NB4 (cell line): Measurements from ENCODE around the gene CTNND1.
A peak's percentile ranks its signal among the peaks of the same experiment; 100 is the strongest.
"Not testable (repeated sequence)": the region's sequence is repeated elsewhere in the genome, so short reads cannot be mapped to it uniquely, and the experiment has no call there.

Experiments
- DNase-seq: peaks from one replicate; pipeline ENCODE4 v3.0.0; 2010; ENCODE audit warnings: low read depth
- H3K4me3 ChIP-seq: one replicate; pipeline ENCODE4 v1.5.1; 2011; ENCODE audit warnings: mild to moderate bottlenecking, low read depth, low read length, moderate library complexity
- CTCF ChIP-seq: IDR thresholded peaks from one replicate; pipeline ENCODE4 v1.5.1; 2012; ENCODE audit warnings: low read depth, low read length
- MAX ChIP-seq: IDR thresholded peaks from 2 replicates; pipeline ENCODE4 v1.6.1; 2011; ENCODE audit warnings: low read depth, low read length
- MYC ChIP-seq: IDR thresholded peaks from 2 replicates; pipeline ENCODE4 v1.6.1; 2011; ENCODE audit warnings: low read depth, low read length
- POLR2A ChIP-seq: IDR thresholded peaks from 2 replicates; pipeline ENCODE4 v1.6.1; 2011; ENCODE audit warnings: mild to moderate bottlenecking; ENCODE audit not compliant: insufficient read length; ENCODE audit errors: extremely low read depth

The CTNND1 gene

GRCh38 chr11:57761301-57762234, at the start of gene CTNND1:
CTNND1 (plus strand) TSS chr11:57761802; CDS start chr11:57791479, 29,677 bp downstream.
- peak; percentile 86 for DNase-seq
- peak within 1 kb of the TSS; percentile 67 for H3K4me3 ChIP-seq
- TF ChIP-seq MAX (no peak), CTCF (no peak), POLR2A (no peak), MYC (no peak)

GRCh38 chr11:57712256-57713150, 49.1 kb upstream of the CTNND1 start, which contains the start of gene TMX2:
TMX2 (plus strand) TSS chr11:57712593; CDS start chr11:57712619, 26 bp downstream.
- DNase-seq, result peak; percentile 99
- H3K4me3 ChIP-seq, result peak within 1 kb of the TSS; percentile 96
- no peak for TF ChIP-seq CTCF
- TF ChIP-seq POLR2A, result peak; percentile 75
- peak; percentile 93 for TF ChIP-seq MYC
- TF ChIP-seq MAX, result peak; percentile 83

DNA sequence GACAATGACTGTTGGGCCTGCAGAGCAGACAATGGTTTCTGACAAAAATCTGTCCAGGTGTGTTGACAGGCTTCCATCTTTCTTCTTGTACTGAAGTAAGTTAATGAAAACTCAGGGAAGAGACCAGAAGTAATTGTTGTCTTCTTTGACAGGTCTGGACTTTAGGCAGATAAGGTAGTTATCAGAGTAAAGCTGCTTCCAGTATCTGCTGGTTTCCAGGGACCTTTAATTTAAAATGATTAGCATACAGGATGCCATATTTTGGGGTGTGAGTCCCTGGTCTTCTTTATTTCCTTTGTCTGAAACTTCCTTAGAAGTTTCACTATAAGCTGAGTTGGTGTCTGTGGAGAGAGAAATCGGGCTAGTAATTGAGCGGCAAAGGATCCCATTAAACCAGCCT, 47.8 kb upstream of the CTNND1 start:
- peak overlapping the region; percentile 96 for H3K4me3 ChIP-seq
- DNase-seq, result no peak
- TF ChIP-seq POLR2A (no peak), MYC (no peak), CTCF (no peak), MAX (no peak)

- not testable (repeated sequence) for H3K4me3 ChIP-seq, DNase-seq
Observed at GRCh38 chr11:57716726-57717125, 44.9 kb upstream of the CTNND1 start.

GRCh38 chr11:57727185-57727584, 34.4 kb upstream of the CTNND1 start:
- no peak for TF ChIP-seq CTCF
- no peak for TF ChIP-seq MYC
- no peak for TF ChIP-seq POLR2A
- no peak for TF ChIP-seq MAX
- no peak overlapping the region for H3K4me3 ChIP-seq
- no peak for DNase-seq

DNA sequence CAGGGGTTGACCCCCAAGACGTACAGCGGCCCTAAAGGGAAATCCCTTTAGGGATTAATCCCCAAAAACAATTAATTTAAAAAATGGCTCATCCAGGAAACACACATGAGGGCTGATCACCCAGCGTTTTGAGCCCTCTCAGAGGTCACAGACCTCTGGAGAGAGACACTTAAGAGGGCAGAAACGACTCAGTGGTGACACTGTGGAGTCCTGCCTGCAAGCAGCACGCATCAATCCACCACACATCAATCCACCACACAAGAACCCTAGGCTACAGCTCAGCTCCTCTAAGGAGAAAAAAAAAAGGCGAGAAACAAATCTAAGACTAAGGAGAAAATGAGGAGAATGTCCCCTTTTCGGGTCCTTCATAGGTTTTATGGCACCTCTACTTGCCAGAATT, 32.8 kb upstream of the CTNND1 start:
- TF ChIP-seq MYC (no peak), POLR2A (no peak), CTCF (no peak), MAX (no peak)

More for the DNA sequence above, 32.8 kb upstream of the CTNND1 start:
- H3K4me3 ChIP-seq, result no peak overlapping the region
- no peak for DNase-seq
